HG02759 (cell line): ENCODE results near the gene INHBC.

Source experiments
- ATAC-seq: cut with Tn5 transposase; IDR thresholded peaks from one replicate; pipeline ENCODE4 v1.9.1; 2021; ENCODE audit warnings: mild to moderate bottlenecking, moderate library complexity; ENCODE audit not compliant: unreplicated experiment

INHBC gene

GRCh38 chr12:57465747-57466505 is 31.3 kb downstream of the INHBC start:
- no peak for ATAC-seq

GRCh38 chr12:57467212-57467874 is 32.8 kb downstream of the INHBC start:
- ATAC-seq = no peak

GRCh38 chr12:57467915-57468314 is 33.3 kb downstream of the INHBC start:
- no peak for ATAC-seq

GRCh38 chr12:57469296-57470164 is 34.9 kb downstream of the INHBC start:
- no peak for ATAC-seq

GRCh38 chr12:57470286-57470969 is 35.8 kb downstream of the INHBC start:
- ATAC-seq = no peak

GRCh38 chr12:57470970-57471656 is 36.5 kb downstream of the INHBC start:
- ATAC-seq = no peak

- ATAC-seq = no peak
Measured at GRCh38 chr12:57471661-57472060, 37.1 kb downstream of the INHBC start.

- ATAC-seq = no peak
Measured at GRCh38 chr12:57472391-57472790, 37.8 kb downstream of the INHBC start.

GRCh38 chr12:57473392-57473791 is 38.8 kb downstream of the INHBC start:
- ATAC-seq = no peak

GRCh38 chr12:57473886-57474285 is 39.3 kb downstream of the INHBC start:
- ATAC-seq = no peak

- ATAC-seq = no peak
Measured at GRCh38 chr12:57474430-57474829, 39.8 kb downstream of the INHBC start.

GRCh38 chr12:57474862-57475261 is 40.3 kb downstream of the INHBC start:
- ATAC-seq = no peak

GRCh38 chr12:57475271-57476161 is 40.9 kb downstream of the INHBC start:
- peak; percentile 20 for ATAC-seq

- peak; percentile 49 for ATAC-seq
Measured at GRCh38 chr12:57476162-57476992, 41.8 kb downstream of the INHBC start.

GRCh38 chr12:57476993-57477709 is 42.6 kb downstream of the INHBC start:
- no peak for ATAC-seq

GRCh38 chr12:57477710-57478681 is 43.4 kb downstream of the INHBC start:
- peak; percentile 42 for ATAC-seq

- no peak for ATAC-seq
Measured at GRCh38 chr12:57479043-57479375, 44.4 kb downstream of the INHBC start.
